Neural progenitor cell (in vitro differentiated cells): ENCODE results near the gene PTPN4. TPM values are rescaled to one million over a fixed set of nuclear protein-coding genes. Genes with fewer than 3 reads are reported as not detected.

Experiments used
- DNase-seq: peaks from one replicate; pipeline ENCODE4 v3.0.0-alpha.2; 2016; ENCODE audit warnings: low spot score
- H2AFZ ChIP-seq: fragments of 200-600 bp; sonication (generic); replicated peaks from 2 replicates; pipeline ENCODE4 v1.6.1; 2016; ENCODE audit warnings: antibody characterized with exemption
- H3F3A ChIP-seq: fragments of 200-600 bp; sonication (generic); 2 replicates; pipeline ENCODE4 v1.6.1; 2016; ENCODE audit warnings: antibody characterized with exemption, low read depth
- H3K27ac ChIP-seq: fragments of 200-600 bp; sonication (generic); 2 replicates; pipeline ENCODE4 v1.5.1; 2016; ENCODE audit warnings: mild to moderate bottlenecking
- H3K27me3 ChIP-seq: fragments of 200-600 bp; sonication (generic); 2 replicates; pipeline ENCODE4 v1.6.1; 2016; ENCODE audit warnings: mild to moderate bottlenecking, moderate library complexity
- H3K36me3 ChIP-seq: fragments of 200-600 bp; sonication (generic); 2 replicates; pipeline ENCODE4 v1.5.1; 2016
- H3K4me1 ChIP-seq: fragments of 200-600 bp; sonication (generic); 2 replicates; pipeline ENCODE4 v1.6.1; 2016; ENCODE audit warnings: mixed run types
- H3K4me2 ChIP-seq: fragments of 200-600 bp; sonication (generic); 2 replicates; pipeline ENCODE4 v1.6.1; 2016
- H3K4me3 ChIP-seq: fragments of 200-600 bp; sonication (generic); 2 replicates; pipeline ENCODE4 v1.5.1; 2016
- H3K79me2 ChIP-seq: fragments of 200-600 bp; sonication (generic); 2 replicates; pipeline ENCODE4 v1.6.1; 2016; ENCODE audit warnings: low read depth
- H3K9ac ChIP-seq: fragments of 200-600 bp; sonication (generic); 2 replicates; pipeline ENCODE4 v1.6.1; 2016
- H3K9me3 ChIP-seq: fragments of 200-600 bp; sonication (generic); 2 replicates; pipeline ENCODE4 v1.5.1; 2016; ENCODE audit warnings: low read depth
- H4K20me1 ChIP-seq: fragments of 200-600 bp; sonication (generic); 2 replicates; pipeline ENCODE4 v1.6.1; 2016; ENCODE audit warnings: low read depth
- H3K27ac Mint-ChIP-seq: 3 replicates; pipeline ENCODE4 v1.8.0; 2021; ENCODE audit warnings: mixed read lengths
- H3K27me3 Mint-ChIP-seq: 2 replicates; pipeline ENCODE4 v1.8.0; 2022; ENCODE audit warnings: low read depth, mild to moderate bottlenecking, inconsistent platforms, moderate library complexity, mixed read lengths; ENCODE audit not compliant: insufficient read depth
- H3K36me3 Mint-ChIP-seq: 3 replicates; pipeline ENCODE4 v1.8.0; 2021; ENCODE audit warnings: mixed read lengths
- H3K4me1 Mint-ChIP-seq: 3 replicates; pipeline ENCODE4 v1.8.0; 2021; ENCODE audit warnings: mixed read lengths
- H3K4me3 Mint-ChIP-seq: 3 replicates; pipeline ENCODE4 v1.8.0; 2021; ENCODE audit warnings: mild to moderate bottlenecking, moderate library complexity, mixed read lengths
- H3K9me3 Mint-ChIP-seq: 3 replicates; pipeline ENCODE4 v1.8.0; 2020; ENCODE audit warnings: mixed read lengths
- CTCF ChIP-seq: fragments of 200-600 bp; sonication (generic); IDR thresholded peaks from 2 replicates; pipeline ENCODE4 v1.5.1; 2017; ENCODE audit warnings: antibody characterized with exemption, mild to moderate bottlenecking
- EZH2 ChIP-seq: fragments of 200-600 bp; sonication (generic); IDR thresholded peaks from 2 replicates; pipeline ENCODE4 v1.6.1; 2017; ENCODE audit warnings: antibody characterized with exemption, mild to moderate bottlenecking, moderate library complexity
- EZH2phosphoT487 ChIP-seq: fragments of 200-600 bp; sonication (generic); IDR thresholded peaks from 2 replicates; pipeline ENCODE4 v1.6.1; 2017; ENCODE audit warnings: antibody characterized with exemption
- total RNA-seq: library from RNA; depleted of rRNA; stranded (reverse); fragments of >200 nt; gene quantifications from 2 replicates; pipeline ENCODE4 v1.2.3, GENCODE V29; 2015; ENCODE audit warnings: low replicate concordance

PTPN4 gene
- total RNA-seq, 1 donor from 2014 or later = 51.8 TPM

DNA sequence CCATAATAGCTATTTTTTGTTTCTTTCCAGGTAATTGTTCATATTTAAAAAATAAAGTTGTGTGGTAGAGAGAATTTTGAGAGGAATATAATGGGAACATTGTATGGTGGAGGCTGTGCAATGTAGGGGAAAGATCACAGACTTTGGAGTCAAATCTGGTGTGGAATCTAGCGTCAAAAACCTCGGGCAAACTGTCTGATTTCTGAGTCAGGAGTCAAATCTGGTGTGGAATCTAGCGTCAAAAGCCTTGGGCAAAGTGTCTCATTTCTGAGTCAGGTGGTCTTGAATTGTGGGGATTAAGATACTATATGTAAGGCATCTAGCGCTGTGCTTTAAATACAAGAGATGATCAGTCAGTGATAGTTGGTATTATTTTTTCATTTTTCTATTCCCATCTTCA is 5.1 kb downstream of the PTPN4 start:
- no peak overlapping the region for H3K4me3 Mint-ChIP-seq
- Histone ChIP-seq H3K9ac (no peak overlapping the region), H3K9me3 (no peaks in the 10 kb centered on the region), H3K36me3 (no peaks in the 10 kb centered on the region), H3K79me2 (peaks cover 98% of the 10 kb centered on the region), H3K27me3 (no peaks in the 10 kb centered on the region), H3K4me3 (no peak overlapping the region), H3K4me1 (peaks cover 34% of the 10 kb centered on the region), H2AFZ (no peak overlapping the region), H3K4me2 (no peak overlapping the region), H4K20me1 (peaks cover 59% of the 10 kb centered on the region), H3F3A (peaks cover 11% of the 10 kb centered on the region), H3K27ac (no peak overlapping the region)
- no peak overlapping the region for H3K27ac Mint-ChIP-seq
- DNase-seq = no peak
- TF ChIP-seq CTCF = no peak
- TF ChIP-seq EZH2phosphoT487 = no peak
- TF ChIP-seq EZH2 = no peak
- H3K9me3 Mint-ChIP-seq = peaks cover 9% of the 10 kb centered on the region
- H3K36me3 Mint-ChIP-seq = peaks cover 7% of the 10 kb centered on the region
- peaks cover 24% of the 10 kb centered on the region for H3K4me1 Mint-ChIP-seq
- H3K27me3 Mint-ChIP-seq = peaks cover 2% of the 10 kb centered on the region

DNA sequence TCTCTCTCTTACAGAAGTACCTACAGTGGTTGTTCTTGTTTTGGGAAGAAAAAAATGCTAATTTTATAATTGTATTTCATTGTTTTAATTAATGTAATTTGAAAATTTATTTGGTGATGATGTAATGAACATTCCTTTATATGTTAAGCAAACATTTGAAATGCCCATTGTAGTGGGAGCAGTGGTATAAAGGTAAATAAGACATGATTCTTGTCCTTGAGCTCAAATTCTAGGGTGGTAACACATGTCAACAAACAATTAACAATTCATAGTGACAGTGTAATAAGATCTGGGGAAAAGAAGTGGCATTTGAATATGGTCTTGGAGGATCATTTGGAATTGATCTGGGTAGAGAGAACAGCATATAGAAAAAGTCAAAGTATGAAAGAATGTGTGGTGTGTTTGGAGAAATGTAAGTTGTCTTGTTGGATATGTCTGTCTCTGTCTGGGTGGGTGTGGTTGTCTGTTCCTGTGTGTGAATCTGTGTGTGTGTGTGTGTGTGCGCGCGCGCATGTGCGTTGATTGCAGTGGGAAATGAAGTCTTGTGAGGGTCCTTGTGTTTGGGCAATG is 5.8 kb downstream of the PTPN4 start:
- H3K4me2 ChIP-seq = no peak overlapping the region

DNA sequence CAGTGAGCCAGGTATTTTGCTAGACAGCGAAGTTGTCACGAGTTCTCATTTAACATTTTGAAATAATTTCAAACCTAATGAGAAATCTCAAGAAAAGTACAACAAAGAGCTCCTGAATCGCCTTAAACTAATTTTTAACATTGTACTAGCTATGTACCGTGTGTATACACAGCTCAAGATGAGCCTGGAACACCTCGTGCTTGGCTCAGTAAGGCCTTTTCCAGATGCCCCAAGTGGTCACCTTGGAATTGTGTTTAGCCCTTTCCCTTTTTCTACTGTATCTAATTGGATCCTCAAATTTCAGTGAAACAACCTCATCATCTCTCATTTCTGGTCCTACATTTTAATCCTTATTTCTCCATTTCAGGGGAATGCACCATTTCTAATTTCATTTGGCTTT is 7.2 kb downstream of the PTPN4 start:
- Histone ChIP-seq H4K20me1 (peaks cover 73% of the 10 kb centered on the region), H3K27ac (no peak overlapping the region), H3K36me3 (no peaks in the 10 kb centered on the region), H3K9me3 (no peaks in the 10 kb centered on the region), H3K9ac (no peak overlapping the region), H3K4me2 (no peak overlapping the region), H3K4me3 (no peak overlapping the region), H2AFZ (no peak overlapping the region), H3F3A (no peaks in the 10 kb centered on the region), H3K79me2 (peaks cover 100% of the 10 kb centered on the region), H3K27me3 (no peaks in the 10 kb centered on the region), H3K4me1 (peaks cover 35% of the 10 kb centered on the region)
- Mint-ChIP-seq H3K4me1 (peaks cover 19% of the 10 kb centered on the region), H3K9me3 (peaks cover 14% of the 10 kb centered on the region), H3K4me3 (no peak overlapping the region), H3K27me3 (peaks cover 2% of the 10 kb centered on the region), H3K36me3 (peaks cover 14% of the 10 kb centered on the region), H3K27ac (no peak overlapping the region)
- no peak for TF ChIP-seq EZH2
- peak; percentile 7 for TF ChIP-seq CTCF
- DNase-seq = no peak

More for the DNA sequence above, 5.8 kb downstream of the PTPN4 start:
- DNase-seq = no peak
- Histone ChIP-seq H3K4me3 (no peak overlapping the region), H3K4me1 (peaks cover 34% of the 10 kb centered on the region), H3K27ac (no peak overlapping the region), H3K79me2 (peaks cover 100% of the 10 kb centered on the region), H3K9me3 (no peaks in the 10 kb centered on the region), H2AFZ (no peak overlapping the region), H3K27me3 (no peaks in the 10 kb centered on the region), H4K20me1 (peaks cover 59% of the 10 kb centered on the region), H3K9ac (no peak overlapping the region), H3F3A (peaks cover 4% of the 10 kb centered on the region), H3K36me3 (no peaks in the 10 kb centered on the region)
- H3K9me3 Mint-ChIP-seq = peaks cover 9% of the 10 kb centered on the region
- peaks cover 2% of the 10 kb centered on the region for H3K27me3 Mint-ChIP-seq
- H3K36me3 Mint-ChIP-seq = peaks cover 7% of the 10 kb centered on the region
- H3K4me3 Mint-ChIP-seq = no peak overlapping the region
- peaks cover 24% of the 10 kb centered on the region for H3K4me1 Mint-ChIP-seq
- H3K27ac Mint-ChIP-seq = no peak overlapping the region
- TF ChIP-seq CTCF (no peak), EZH2 (no peak), EZH2phosphoT487 (no peak)
